Esophagus squamous epithelium (tissue), 4 donors: ENCODE results near the gene KRT78.

Experiments used
- POLR2A ChIP-seq, 4 donors: fragments of 450-650 bp; IDR thresholded peaks; one replicate each; pipeline ENCODE4 v1.6.1; 2017; ENCODE audit warnings: antibody characterized with exemption in 4 of 4, mild to moderate bottlenecking in 4 of 4, moderate library complexity in 3 of 4
- TF ChIP-seq, protein P1 (sequence below), 6 experiments: fragments of 450-650 bp in 4 of 6; fragments of 200-600 bp in 2 of 6; sonication (generic) in 2 of 6; IDR thresholded peaks; one replicate each; pipeline ENCODE4 v1.5.1; 2016 to 2019; ENCODE audit warnings: antibody characterized with exemption in 6 of 6, mild to moderate bottlenecking in 4 of 6, moderate library complexity in 4 of 6

DNA sequence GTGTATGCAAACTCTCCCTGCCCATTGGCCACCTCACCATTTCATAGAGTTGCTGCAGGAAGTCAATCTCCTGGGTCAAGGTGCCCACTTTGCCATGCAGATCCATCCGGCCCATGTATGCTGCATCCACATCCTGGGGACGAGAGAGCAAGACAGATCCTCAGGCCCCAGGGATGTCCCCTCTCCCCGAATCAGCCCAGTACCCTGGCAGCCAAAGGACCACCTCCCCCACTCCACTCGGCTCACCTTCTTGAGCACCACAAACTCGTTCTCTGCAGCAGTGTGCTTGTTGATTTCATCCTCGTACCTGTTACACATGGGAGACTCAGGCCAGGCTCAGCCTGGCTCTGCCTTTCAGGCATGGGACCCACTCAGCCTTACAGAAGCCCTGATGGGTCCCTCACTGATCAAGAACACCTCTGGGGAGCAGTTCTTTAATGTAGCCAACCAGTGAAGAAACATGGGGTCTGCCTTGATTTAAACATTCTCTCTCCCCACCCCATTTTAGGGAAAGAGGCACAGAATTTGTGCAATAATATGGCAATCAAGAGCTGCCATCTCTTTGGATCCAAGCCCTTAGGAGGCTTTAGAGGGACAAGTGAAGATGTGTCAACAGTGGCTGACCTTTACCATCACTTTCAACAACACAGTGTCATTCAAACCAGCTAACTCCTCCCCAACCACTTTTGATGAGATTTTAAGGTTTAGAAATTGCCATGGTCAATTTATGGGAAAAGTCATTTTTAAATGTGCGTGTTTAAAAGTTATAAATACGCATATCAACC is 18.6 kb downstream of the KRT78 start:
- TF ChIP-seq, protein P1, sequence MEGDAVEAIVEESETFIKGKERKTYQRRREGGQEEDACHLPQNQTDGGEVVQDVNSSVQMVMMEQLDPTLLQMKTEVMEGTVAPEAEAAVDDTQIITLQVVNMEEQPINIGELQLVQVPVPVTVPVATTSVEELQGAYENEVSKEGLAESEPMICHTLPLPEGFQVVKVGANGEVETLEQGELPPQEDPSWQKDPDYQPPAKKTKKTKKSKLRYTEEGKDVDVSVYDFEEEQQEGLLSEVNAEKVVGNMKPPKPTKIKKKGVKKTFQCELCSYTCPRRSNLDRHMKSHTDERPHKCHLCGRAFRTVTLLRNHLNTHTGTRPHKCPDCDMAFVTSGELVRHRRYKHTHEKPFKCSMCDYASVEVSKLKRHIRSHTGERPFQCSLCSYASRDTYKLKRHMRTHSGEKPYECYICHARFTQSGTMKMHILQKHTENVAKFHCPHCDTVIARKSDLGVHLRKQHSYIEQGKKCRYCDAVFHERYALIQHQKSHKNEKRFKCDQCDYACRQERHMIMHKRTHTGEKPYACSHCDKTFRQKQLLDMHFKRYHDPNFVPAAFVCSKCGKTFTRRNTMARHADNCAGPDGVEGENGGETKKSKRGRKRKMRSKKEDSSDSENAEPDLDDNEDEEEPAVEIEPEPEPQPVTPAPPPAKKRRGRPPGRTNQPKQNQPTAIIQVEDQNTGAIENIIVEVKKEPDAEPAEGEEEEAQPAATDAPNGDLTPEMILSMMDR (IDR thresholded peaks at IDR 0.05), result no peak
- no peak for TF ChIP-seq POLR2A (IDR thresholded peaks at IDR 0.05)
